ENCODE measurements around the gene DRC7.

DRC7 gene

DNA sequence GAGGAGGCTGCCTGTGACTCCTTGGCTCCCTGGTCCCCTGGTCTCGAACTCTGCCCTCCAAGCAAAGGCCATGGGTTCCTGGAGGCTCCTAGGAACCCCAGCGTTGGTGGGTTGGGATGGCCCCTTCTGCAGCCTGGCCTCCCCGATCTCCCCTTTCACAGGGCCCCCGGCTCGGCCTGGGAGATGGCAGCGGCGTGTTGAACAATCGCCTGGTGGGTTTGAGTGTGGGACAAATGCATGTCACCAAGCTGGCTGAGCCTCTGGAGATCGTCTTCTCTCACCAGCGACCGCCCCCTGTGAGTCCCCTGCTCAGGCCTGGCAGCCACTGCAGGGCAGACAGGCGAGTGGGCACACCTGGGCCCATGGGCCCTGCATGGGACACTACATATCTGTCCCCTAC is 15.6 kb upstream of the DRC7 start:
- Histone ChIP-seq H3K4me3 (ENCODE audit: low read depth, low read length) (no peak overlapping the region), H3K9me3 (ENCODE audit: severe bottlenecking) (no peaks in the 10 kb centered on the region), H3K27ac (no peak overlapping the region), H3K27me3 (ENCODE audit: insufficient read depth, low read depth, severe bottlenecking) (no peaks in the 10 kb centered on the region), H3K36me3 (no peaks in the 10 kb centered on the region)
- no peak for DNase-seq
- TF ChIP-seq, protein P1, sequence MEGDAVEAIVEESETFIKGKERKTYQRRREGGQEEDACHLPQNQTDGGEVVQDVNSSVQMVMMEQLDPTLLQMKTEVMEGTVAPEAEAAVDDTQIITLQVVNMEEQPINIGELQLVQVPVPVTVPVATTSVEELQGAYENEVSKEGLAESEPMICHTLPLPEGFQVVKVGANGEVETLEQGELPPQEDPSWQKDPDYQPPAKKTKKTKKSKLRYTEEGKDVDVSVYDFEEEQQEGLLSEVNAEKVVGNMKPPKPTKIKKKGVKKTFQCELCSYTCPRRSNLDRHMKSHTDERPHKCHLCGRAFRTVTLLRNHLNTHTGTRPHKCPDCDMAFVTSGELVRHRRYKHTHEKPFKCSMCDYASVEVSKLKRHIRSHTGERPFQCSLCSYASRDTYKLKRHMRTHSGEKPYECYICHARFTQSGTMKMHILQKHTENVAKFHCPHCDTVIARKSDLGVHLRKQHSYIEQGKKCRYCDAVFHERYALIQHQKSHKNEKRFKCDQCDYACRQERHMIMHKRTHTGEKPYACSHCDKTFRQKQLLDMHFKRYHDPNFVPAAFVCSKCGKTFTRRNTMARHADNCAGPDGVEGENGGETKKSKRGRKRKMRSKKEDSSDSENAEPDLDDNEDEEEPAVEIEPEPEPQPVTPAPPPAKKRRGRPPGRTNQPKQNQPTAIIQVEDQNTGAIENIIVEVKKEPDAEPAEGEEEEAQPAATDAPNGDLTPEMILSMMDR (IDR thresholded peaks at IDR 0.05; ENCODE audit: low read depth, low read length), result no peak

DNA sequence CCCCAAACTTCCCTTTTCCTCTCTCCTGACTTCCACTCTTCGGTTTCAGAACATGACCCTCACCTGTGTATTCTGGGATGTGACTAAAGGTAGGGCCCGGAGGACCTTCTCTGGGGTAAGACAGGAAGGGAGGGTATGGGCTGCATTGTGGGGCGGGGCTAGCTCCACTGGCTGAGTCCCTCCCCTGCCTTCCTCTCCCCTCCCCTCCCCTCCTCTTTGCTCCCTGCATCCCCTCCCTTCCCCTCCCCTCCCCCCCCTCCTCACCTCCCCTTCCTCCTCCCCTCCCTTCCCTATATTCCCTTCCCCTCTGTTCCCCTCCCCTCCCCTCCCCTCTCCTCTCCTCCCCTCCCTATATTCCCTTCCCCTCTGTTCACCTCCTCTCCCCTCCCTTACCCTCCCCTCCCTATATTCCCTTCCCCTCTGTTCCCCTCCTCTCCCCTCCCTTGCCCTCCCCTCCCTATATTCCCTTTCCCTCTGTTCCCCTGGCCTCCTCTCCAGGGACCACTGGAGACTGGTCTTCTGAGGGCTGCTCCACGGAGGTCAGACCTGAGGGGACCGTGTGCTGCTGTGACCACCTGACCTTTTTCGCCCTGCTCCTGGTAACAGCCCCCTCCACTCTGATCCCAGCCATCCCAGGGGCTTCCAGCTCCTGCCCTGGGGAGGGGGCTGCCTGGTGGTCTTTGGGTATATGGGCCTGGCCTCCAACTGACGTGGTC is 14.7 kb upstream of the DRC7 start:
- TF ChIP-seq, protein P1 (IDR thresholded peaks at IDR 0.05; ENCODE audit: low read depth, low read length), result no peak
- H3K36me3 ChIP-seq, result no peaks in the 10 kb centered on the region
- DNase-seq, result no peak
- H3K9me3 ChIP-seq (ENCODE audit: severe bottlenecking), result no peaks in the 10 kb centered on the region
- no peak overlapping the region for H3K27ac ChIP-seq
- H3K4me3 ChIP-seq (ENCODE audit: low read depth, low read length), result no peak overlapping the region
- no peaks in the 10 kb centered on the region for H3K27me3 ChIP-seq (ENCODE audit: insufficient read depth, low read depth, severe bottlenecking)

DNA sequence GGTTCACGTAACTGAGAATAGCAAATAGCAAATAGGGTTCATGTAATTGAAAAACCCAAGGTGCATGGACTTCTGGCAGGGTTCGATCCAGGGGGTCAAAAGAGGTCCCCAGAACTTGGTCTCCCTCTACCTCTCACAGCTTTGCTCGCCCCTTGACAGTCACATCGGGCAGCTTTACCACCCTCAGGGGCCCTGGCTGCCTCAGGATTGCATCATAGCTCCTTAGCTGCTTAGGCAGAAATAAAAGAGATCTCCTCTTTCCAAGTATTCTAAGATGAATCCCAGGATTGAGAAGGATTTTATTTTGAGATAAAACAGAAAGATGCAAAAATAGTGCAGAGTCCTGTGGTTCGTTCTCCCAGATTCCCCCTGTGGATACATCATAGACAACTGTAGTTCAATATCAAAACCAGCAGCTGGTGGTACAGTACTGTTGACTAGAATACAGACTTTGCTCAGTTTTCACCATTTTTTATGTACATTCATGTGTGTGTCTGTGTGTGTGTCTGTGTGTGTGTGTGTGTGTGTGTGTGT is 13.7 kb upstream of the DRC7 start:
- Histone ChIP-seq H3K4me3 (ENCODE audit: low read depth, low read length) (no peak overlapping the region), H3K36me3 (no peaks in the 10 kb centered on the region), H3K27me3 (ENCODE audit: insufficient read depth, low read depth, severe bottlenecking) (no peaks in the 10 kb centered on the region), H3K27ac (no peak overlapping the region), H3K9me3 (ENCODE audit: severe bottlenecking) (no peaks in the 10 kb centered on the region)
- DNase-seq, result no peak
- TF ChIP-seq, protein P1 (IDR thresholded peaks at IDR 0.05; ENCODE audit: low read depth, low read length), result no peak

DNA sequence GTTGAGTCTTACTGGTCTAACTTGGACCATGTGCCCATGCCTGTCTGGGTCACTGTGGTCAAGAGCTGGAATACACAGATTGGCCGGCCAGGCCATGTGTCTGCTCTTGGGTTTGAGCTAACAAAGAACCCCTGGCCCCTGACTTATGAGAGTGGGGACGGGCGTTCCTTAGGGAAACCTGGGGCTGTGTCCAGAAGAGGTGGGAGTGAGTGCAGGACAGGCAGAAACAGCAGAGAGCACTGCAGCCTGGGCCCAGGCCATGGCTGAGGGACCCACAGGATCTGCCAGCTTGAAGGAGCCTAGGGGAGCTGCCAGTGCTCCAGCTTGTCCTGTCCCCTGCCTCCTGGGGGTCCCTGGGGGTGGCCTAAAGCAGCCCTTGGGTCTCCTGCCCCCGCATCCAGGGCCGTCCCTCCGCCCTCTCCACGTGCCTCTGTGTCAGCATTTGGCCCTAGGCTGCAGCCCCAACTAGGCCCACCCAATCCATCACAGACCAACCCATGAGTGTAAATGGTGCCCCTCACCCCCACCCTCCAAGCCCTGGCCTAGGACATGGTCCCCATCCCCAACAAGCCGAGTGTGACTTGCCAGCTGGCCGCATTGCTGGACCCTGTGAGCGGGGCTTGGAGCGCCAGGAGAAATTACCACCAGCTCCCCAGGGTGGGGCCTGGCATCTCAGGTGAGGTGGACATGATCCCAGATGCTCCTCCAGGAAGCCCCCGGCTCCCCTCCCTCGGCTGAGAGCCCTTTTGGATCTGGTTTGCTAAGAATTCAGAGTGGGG is 12.5 kb upstream of the DRC7 start:
- no peak for DNase-seq

DNA sequence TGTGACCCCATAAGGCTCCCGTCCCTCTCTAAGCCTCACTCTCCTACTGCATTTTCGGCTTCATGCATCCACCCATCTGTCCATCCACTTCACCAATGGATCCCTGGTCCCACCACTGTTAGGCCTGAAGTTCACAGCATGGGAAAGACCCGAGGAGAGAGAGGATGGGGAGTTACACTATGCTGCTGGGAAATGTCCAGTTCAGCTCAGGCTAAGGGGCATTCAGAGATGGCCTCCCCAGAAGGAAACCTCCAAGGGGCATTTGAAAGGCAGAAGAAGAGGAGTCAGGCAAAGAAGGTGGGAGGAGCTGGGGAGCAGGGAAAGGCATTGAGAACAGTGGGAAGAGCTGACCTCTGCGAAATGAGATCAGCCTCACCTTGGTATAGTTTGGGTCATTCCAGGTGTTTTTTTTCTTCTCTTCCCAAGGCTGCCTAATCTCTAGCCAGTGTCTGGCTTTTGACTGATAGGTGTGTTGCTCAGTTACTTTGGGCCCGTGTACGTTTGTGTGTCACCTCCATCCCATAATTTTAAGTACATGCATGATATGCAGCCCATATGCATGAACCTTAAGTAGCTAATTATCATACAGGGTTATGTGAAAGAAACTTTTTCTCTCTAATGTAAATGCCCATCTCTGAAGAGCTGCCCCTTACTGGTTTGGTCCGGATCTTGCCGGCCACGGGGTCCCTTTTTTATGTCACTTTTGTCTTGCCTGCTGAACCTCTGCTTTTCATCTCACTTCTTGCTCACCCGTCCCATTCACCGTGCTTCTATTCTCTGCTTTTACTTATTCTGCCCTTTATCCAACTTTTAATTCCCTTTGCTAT is 11.6 kb upstream of the DRC7 start:
- Histone ChIP-seq H3K9me3 (ENCODE audit: severe bottlenecking) (no peaks in the 10 kb centered on the region), H3K27ac (no peak overlapping the region), H3K27me3 (ENCODE audit: insufficient read depth, low read depth, severe bottlenecking) (no peaks in the 10 kb centered on the region), H3K36me3 (no peaks in the 10 kb centered on the region), H3K4me3 (ENCODE audit: low read depth, low read length) (no peak overlapping the region)
- DNase-seq, result no peak
- TF ChIP-seq, protein P1 (IDR thresholded peaks at IDR 0.05; ENCODE audit: low read depth, low read length), result no peak

More for the DNA sequence above, 12.5 kb upstream of the DRC7 start:
- H3K27ac ChIP-seq, result no peak overlapping the region
- no peaks in the 10 kb centered on the region for H3K27me3 ChIP-seq (ENCODE audit: insufficient read depth, low read depth, severe bottlenecking)
- H3K4me3 ChIP-seq (ENCODE audit: low read depth, low read length), result no peak overlapping the region
- TF ChIP-seq, protein P1 (IDR thresholded peaks at IDR 0.05; ENCODE audit: low read depth, low read length), result no peak
- no peaks in the 10 kb centered on the region for H3K9me3 ChIP-seq (ENCODE audit: severe bottlenecking)
- H3K36me3 ChIP-seq, result no peaks in the 10 kb centered on the region

Data from WERI-Rb-1 (cell line).